Central memory CD4-positive, alpha-beta T cell (primary cell): ENCODE results near the gene GSX2.
"Not testable (repeated sequence)": the region's sequence is repeated elsewhere in the genome, so short reads cannot be mapped to it uniquely, and the experiment has no call there.

ENCODE experiments used
- DNase-seq: peaks from one replicate; pipeline ENCODE4 v3.0.0; 2022

Gene GSX2

GRCh38 chr4:54107951-54108748 lies 8.2 kb downstream of the GSX2 start:
- DNase-seq, result no peak

- DNase-seq, result no peak
Measured at GRCh38 chr4:54109241-54110018, 9.5 kb downstream of the GSX2 start.

GRCh38 chr4:54110019-54110416 lies 10.1 kb downstream of the GSX2 start:
- no peak for DNase-seq

DNA sequence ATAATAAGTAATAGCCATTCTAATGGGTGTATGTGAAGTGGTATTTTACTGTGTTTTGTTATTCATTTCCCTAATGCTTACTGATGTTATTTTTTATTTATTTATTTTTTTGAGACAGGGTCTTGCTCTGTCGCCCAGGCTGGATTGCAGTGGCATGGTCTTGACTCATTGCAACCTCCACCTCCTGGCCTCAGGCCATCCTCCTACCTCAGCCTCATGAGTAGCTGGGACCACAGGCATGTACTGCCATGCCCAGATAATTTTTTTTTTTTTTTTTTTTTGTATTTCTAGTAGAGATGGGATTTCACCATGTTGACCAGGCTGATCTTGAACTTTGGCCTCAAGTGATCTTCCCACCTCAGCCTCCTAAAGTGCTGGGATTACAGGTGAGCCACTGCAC lies 13.2 kb downstream of the GSX2 start:
- not testable (repeated sequence) for DNase-seq

DNA sequence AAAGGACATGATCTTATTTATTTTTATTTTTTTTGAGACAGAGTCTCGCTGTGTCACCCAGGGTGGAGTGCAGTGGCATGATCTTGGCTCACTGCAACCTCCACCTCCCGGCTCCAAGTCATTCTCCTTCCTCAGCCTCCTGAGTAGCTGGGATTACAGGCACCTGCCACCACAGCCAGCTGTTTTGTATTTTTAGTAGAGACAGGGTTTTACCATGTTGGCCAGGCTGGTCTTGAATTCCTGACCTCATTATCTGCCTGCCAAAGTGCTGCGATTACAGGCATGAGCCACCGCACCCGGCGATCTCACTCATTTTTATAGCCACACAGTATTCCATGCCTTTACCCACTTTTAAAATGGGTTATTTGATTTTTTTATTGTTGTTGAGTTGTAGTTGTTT lies 16.3 kb downstream of the GSX2 start:
- not testable (repeated sequence) for DNase-seq

- no peak for DNase-seq
Measured at GRCh38 chr4:54118850-54119589, 19.1 kb downstream of the GSX2 start.

- no peak for DNase-seq
Measured at GRCh38 chr4:54120518-54120917, 20.6 kb downstream of the GSX2 start.

DNA sequence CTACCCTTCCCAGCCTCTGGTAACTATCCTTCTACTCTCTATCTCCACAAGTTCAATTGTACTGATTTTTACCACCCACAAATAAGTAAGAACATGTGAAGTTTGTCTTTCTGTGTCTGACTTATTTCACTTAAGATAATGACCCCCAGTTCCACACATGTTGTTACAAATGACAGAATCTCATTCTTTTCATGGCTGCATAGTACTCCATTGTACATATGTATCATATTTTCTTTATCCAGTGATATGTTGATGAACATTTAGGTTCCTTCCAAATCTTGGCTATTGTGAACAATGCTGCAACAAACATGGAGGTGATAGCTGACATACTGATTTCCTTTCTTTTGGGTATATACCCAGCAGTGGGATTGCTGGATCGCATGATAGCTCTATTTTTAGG lies 27.7 kb downstream of the GSX2 start:
- DNase-seq, result no peak

DNA sequence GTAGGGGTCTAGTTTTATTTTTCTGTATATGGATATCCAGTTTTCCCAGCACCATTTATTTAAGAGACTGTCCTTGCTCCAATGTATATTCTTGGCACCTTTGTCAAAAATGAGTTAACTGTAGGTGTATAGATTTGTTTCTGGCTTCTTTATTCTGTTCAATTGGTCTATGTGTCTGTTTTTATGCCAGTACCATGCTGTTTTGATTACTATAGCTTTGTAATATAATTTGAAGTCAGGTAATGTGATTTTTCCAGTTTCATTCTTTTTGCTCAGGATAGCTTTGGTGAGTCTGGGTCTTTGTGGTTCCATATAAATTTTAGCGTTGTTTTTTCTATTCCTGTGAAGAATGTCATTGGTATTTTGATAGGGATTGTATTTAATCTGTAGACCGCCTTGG lies 28.7 kb downstream of the GSX2 start:
- DNase-seq, result not testable (repeated sequence)

DNA sequence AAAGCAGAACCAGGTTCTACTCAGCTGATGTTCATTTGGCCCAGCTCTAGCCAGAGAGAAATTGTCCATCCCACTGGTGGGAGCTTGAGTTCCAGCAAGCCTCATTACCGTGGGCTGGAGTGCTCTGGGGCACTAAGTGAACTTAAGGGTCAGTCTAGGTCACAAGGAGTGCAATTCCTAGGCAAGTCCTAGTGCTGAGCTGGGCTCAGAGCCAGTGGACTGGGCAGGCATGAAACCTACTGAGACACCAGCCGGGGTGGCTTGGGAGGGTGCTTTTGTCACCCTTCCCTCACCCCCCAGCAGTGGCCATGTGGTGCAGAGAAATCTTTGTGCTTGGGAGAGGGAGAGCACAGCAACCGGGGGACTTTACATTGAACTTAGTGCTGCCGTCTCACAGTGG lies 39.4 kb downstream of the GSX2 start:
- DNase-seq, result no peak

DNA sequence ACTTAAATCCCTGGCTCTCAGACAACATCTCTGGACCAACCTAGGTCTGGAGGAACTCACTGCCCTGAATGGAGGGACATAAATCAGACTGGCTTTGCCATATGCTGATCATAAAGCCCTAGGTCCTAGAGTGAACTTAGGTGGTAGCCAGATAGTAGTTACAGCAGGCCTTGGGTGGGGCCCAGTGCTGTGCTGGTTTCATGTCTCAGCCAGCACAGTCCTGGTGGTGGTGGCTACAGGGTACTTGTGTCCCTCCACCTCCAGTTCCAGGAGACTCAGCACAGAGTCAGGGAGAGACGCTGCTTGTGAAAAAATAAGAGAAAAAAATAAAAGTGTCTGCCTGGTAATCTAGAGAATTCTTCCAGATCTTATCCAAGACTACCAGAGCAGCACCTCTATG lies 40.3 kb downstream of the GSX2 start:
- no peak for DNase-seq

GRCh38 chr4:54144199-54144598 lies 44.2 kb downstream of the GSX2 start:
- DNase-seq, result no peak

- DNase-seq, result no peak
Measured at GRCh38 chr4:54144661-54145171, 44.8 kb downstream of the GSX2 start.

GRCh38 chr4:54146139-54146538 lies 46.2 kb downstream of the GSX2 start:
- no peak for DNase-seq

DNA sequence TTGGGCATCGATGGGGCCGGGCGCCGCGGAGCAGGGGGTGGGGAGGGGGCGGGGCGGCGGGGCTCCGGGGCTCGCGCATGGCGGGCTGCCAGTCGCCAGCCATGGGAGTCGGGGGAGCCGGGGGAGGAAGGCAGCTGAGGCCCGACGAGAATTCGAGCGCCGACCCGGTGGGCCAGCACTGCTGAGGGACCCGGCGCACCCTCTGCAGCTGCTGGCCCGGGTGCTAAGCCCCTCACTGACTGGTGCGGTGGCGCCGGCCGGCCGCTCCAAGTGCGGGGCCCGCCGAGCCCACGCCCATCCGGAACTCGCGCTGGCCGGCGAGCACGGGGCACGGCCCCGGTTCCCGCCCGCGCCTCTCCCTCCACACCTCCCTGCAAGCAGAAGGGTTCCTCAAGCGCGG lies 49.4 kb downstream of the GSX2 start:
- no peak for DNase-seq
